GM19193 (cell line): ENCODE data around the gene THAP8.

Experiments used
- POLR2A ChIP-seq: IDR thresholded peaks from 4 replicates; pipeline ENCODE4 v1.6.1; 2011; ENCODE audit not compliant: insufficient read depth, insufficient read length; ENCODE audit errors: extremely low read depth

Gene THAP8

GRCh38 chr19:36047835-36048234 lies 6.2 kb downstream of the THAP8 start:
- TF ChIP-seq POLR2A: no peak

GRCh38 chr19:36046443-36047050 lies 7.5 kb downstream of the THAP8 start:
- no peak for TF ChIP-seq POLR2A

GRCh38 chr19:36043952-36044351 lies 10.1 kb downstream of the THAP8 start:
- no peak for TF ChIP-seq POLR2A

- TF ChIP-seq POLR2A: no peak
These were observed 12.3 kb downstream of the THAP8 start for GRCh38 chr19:36041831-36042230.

GRCh38 chr19:36040495-36040894 lies 13.6 kb downstream of the THAP8 start:
- TF ChIP-seq POLR2A: no peak

GRCh38 chr19:36032251-36033104 lies 21.6 kb downstream of the THAP8 start, which contains the start of gene CLIP3:
Gene CLIP3, minus strand, starts transcription at chr19:36032873. Its CDS starts 516 bp downstream, at chr19:36032357.
- no peak for TF ChIP-seq POLR2A

GRCh38 chr19:36031308-36031707 lies 22.8 kb downstream of the THAP8 start:
- TF ChIP-seq POLR2A: no peak

- TF ChIP-seq POLR2A: no peak
These were observed 23.6 kb downstream of the THAP8 start for GRCh38 chr19:36030264-36031148.

- no peak for TF ChIP-seq POLR2A
These were observed 25.6 kb downstream of the THAP8 start for GRCh38 chr19:36028313-36029041.

- no peak for TF ChIP-seq POLR2A
These were observed 26.4 kb downstream of the THAP8 start for GRCh38 chr19:36027696-36028095.

GRCh38 chr19:36026091-36026876 lies 27.8 kb downstream of the THAP8 start:
- no peak for TF ChIP-seq POLR2A

- no peak for TF ChIP-seq POLR2A
These were observed 28.5 kb downstream of the THAP8 start for GRCh38 chr19:36025541-36025940.

- TF ChIP-seq POLR2A: no peak
These were observed 30.7 kb downstream of the THAP8 start for GRCh38 chr19:36023432-36023831.
